Vagina (tissue), 2 donors: ENCODE data around the gene ANKS3.

ENCODE experiments used
- CTCF ChIP-seq, 3 experiments: fragments of 450-650 bp in 2 of 3; fragments of 200-600 bp in 1 of 3; sonication (generic) in 1 of 3; IDR thresholded peaks; one replicate each; pipeline ENCODE4 v1.5.1; 2017 to 2019; ENCODE audit warnings: antibody characterized with exemption in 3 of 3, mild to moderate bottlenecking in 2 of 3, moderate library complexity in 2 of 3
- POLR2A ChIP-seq, 2 donors: fragments of 450-650 bp; IDR thresholded peaks; one replicate each; pipeline ENCODE4 v1.6.1; 2017; ENCODE audit warnings: antibody characterized with exemption in 2 of 2, mild to moderate bottlenecking in 2 of 2, moderate library complexity in 2 of 2

- TF ChIP-seq CTCF (IDR thresholded peaks at IDR 0.05) (no peak), POLR2A (IDR thresholded peaks at IDR 0.05) (no peak)
Measured at GRCh38 chr16:4691666-4692412, 42.2 kb downstream of the ANKS3 start.
